Glomerular visceral epithelial cell (primary cell): ENCODE results near the gene B4GALT2.

Experiments
- DNase-seq: peaks from one replicate; pipeline ENCODE4 v3.0.0-alpha.2; 2016; ENCODE audit errors: extremely low spot score

B4GALT2 gene

GRCh38 chr1:43984855-43985254 lies 5.8 kb downstream of the B4GALT2 start:
- DNase-seq = no peak

- no peak for DNase-seq
Measured at GRCh38 chr1:43985984-43986595, 7.1 kb downstream of the B4GALT2 start.

- DNase-seq = no peak
Measured at GRCh38 chr1:43986712-43987111, 7.7 kb downstream of the B4GALT2 start.

GRCh38 chr1:43987159-43987902 lies 8.3 kb downstream of the B4GALT2 start:
- DNase-seq = no peak

GRCh38 chr1:43990271-43991199 lies 11.5 kb downstream of the B4GALT2 start:
- no peak for DNase-seq

- no peak for DNase-seq
Measured at GRCh38 chr1:43991200-43991475, 12.1 kb downstream of the B4GALT2 start.

GRCh38 chr1:43991476-43992231 lies 12.6 kb downstream of the B4GALT2 start, which contains the start of gene CCDC24:
Gene CCDC24, plus strand, starts transcription at chr1:43991599. Its CDS starts 280 bp downstream, at chr1:43991879.
- DNase-seq = peak; percentile 89

- DNase-seq = no peak
Measured at GRCh38 chr1:43992232-43992995, 13.4 kb downstream of the B4GALT2 start.

- no peak for DNase-seq
Measured at GRCh38 chr1:43993206-43993914, 14.3 kb downstream of the B4GALT2 start.

- no peak for DNase-seq
Measured at GRCh38 chr1:43994071-43994470, 15.1 kb downstream of the B4GALT2 start.

- no peak for DNase-seq
Measured at GRCh38 chr1:43994794-43995790, 16.1 kb downstream of the B4GALT2 start.

GRCh38 chr1:43995984-43996732 lies 17.1 kb downstream of the B4GALT2 start:
- no peak for DNase-seq

- no peak for DNase-seq
Measured at GRCh38 chr1:43996733-43997115, 17.7 kb downstream of the B4GALT2 start.

- DNase-seq = no peak
Measured at GRCh38 chr1:43997295-43997999, 18.4 kb downstream of the B4GALT2 start.

GRCh38 chr1:43998000-43998378 lies 19.0 kb downstream of the B4GALT2 start:
- DNase-seq = no peak

GRCh38 chr1:43999455-43999854 lies 20.4 kb downstream of the B4GALT2 start:
- DNase-seq = no peak

GRCh38 chr1:44000122-44000665 lies 21.2 kb downstream of the B4GALT2 start:
- DNase-seq = no peak

GRCh38 chr1:44002165-44002564 lies 23.2 kb downstream of the B4GALT2 start:
- DNase-seq = no peak
